ENCODE data around the gene RGS8.

DNA sequence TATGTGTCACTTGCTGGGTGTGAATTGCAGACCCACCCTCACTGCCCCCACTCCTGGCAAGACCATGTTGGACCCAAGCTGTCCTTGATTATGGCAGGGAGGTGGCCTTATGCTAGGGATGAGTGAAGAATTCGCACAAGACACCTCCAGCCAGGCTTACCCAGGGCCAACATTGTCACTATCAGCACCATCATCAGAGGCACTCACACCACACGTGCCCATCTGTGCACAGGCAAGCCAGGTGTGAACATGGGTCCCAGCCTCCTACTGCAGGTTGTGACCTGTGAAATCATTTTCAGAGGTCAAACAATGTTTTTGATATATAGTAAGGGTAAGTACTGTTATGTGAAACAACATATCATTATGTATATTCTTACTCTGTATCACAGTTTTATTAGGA, 20.3 kb upstream of the RGS8 start:
- TF ChIP-seq, protein P1, sequence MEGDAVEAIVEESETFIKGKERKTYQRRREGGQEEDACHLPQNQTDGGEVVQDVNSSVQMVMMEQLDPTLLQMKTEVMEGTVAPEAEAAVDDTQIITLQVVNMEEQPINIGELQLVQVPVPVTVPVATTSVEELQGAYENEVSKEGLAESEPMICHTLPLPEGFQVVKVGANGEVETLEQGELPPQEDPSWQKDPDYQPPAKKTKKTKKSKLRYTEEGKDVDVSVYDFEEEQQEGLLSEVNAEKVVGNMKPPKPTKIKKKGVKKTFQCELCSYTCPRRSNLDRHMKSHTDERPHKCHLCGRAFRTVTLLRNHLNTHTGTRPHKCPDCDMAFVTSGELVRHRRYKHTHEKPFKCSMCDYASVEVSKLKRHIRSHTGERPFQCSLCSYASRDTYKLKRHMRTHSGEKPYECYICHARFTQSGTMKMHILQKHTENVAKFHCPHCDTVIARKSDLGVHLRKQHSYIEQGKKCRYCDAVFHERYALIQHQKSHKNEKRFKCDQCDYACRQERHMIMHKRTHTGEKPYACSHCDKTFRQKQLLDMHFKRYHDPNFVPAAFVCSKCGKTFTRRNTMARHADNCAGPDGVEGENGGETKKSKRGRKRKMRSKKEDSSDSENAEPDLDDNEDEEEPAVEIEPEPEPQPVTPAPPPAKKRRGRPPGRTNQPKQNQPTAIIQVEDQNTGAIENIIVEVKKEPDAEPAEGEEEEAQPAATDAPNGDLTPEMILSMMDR (IDR thresholded peaks at IDR 0.05), result no peak
- no peak for TF ChIP-seq ZFX (IDR thresholded peaks at IDR 0.05; ENCODE audit: borderline replicate concordance)

All from 22Rv1 (cell line).